OCI-LY3 (cell line): ENCODE measurements around the gene SCD5.

Source experiments
- H2AFZ ChIP-seq: fragments of 200-600, 300-600 bp; shearing (Covaris generic); 2 replicates; pipeline ENCODE4 v1.6.0; 2014; ENCODE audit warnings: antibody characterized with exemption, low read depth, low read length
- H3K27ac ChIP-seq: fragments of 200-600, 300-600 bp; sonication (generic); 2 replicates; pipeline ENCODE4 v1.5.1; 2014; ENCODE audit warnings: mild to moderate bottlenecking, low read length, moderate library complexity, mixed read lengths
- H3K27me3 ChIP-seq: fragments of 200-600, 300-600 bp; sonication (generic); 2 replicates; pipeline ENCODE4 v1.6.1; 2014; ENCODE audit warnings: low read depth, low read length, mixed read lengths
- H3K36me3 ChIP-seq: fragments of 200-600, 300-600 bp; sonication (generic); replicated peaks from 2 replicates; pipeline ENCODE3; 2014; ENCODE audit warnings: low read depth, low read length, mixed read lengths
- H3K4me1 ChIP-seq: fragments of 300-600, 200-600 bp; sonication (generic); 2 replicates; pipeline ENCODE4 v1.6.1; 2014; ENCODE audit warnings: low read length, mixed read lengths
- H3K4me2 ChIP-seq: fragments of 200-600, 300-600 bp; sonication (generic); 2 replicates; pipeline ENCODE4 v1.6.1; 2014; ENCODE audit warnings: low read length, mixed read lengths
- H3K4me3 ChIP-seq: fragments of 300-600, 200-600 bp; sonication (generic); 2 replicates; pipeline ENCODE4 v1.5.1; 2014; ENCODE audit warnings: antibody characterized with exemption, mild to moderate bottlenecking, low read length, moderate library complexity
- H3K79me2 ChIP-seq: fragments of 300-600, 200-600 bp; shearing (Covaris generic); 2 replicates; pipeline ENCODE4 v1.6.1; 2014; ENCODE audit warnings: mild to moderate bottlenecking, low read length, mixed read lengths
- H3K9ac ChIP-seq: fragments of 300-600, 200-600 bp; shearing (Covaris generic); 2 replicates; pipeline ENCODE4 v1.6.0; 2014; ENCODE audit warnings: mild to moderate bottlenecking, low read length, moderate library complexity
- H3K9me3 ChIP-seq: fragments of 200-600, 300-600 bp; shearing (Covaris generic); 2 replicates; pipeline ENCODE4 v1.6.1; 2014; ENCODE audit warnings: low read length, mixed read lengths; ENCODE audit not compliant: insufficient read depth
- H4K20me1 ChIP-seq: fragments of 200-600, 300-600 bp; sonication (generic); 2 replicates; pipeline ENCODE4 v1.6.1; 2016; ENCODE audit warnings: low read length, mixed read lengths; ENCODE audit not compliant: insufficient read depth
- CTCF ChIP-seq: fragments of 200-600, 300-600 bp; sonication (generic); IDR thresholded peaks from 2 replicates; pipeline ENCODE4 v1.5.1; 2014; ENCODE audit warnings: antibody characterized with exemption, low read length, low read depth
- EZH2phosphoT487 ChIP-seq: fragments of 200-600 bp; shearing (Covaris generic); IDR thresholded peaks from 2 replicates; pipeline ENCODE4 v1.6.1; 2018; ENCODE audit warnings: antibody characterized with exemption, mixed run types, low read depth

Gene SCD5

DNA sequence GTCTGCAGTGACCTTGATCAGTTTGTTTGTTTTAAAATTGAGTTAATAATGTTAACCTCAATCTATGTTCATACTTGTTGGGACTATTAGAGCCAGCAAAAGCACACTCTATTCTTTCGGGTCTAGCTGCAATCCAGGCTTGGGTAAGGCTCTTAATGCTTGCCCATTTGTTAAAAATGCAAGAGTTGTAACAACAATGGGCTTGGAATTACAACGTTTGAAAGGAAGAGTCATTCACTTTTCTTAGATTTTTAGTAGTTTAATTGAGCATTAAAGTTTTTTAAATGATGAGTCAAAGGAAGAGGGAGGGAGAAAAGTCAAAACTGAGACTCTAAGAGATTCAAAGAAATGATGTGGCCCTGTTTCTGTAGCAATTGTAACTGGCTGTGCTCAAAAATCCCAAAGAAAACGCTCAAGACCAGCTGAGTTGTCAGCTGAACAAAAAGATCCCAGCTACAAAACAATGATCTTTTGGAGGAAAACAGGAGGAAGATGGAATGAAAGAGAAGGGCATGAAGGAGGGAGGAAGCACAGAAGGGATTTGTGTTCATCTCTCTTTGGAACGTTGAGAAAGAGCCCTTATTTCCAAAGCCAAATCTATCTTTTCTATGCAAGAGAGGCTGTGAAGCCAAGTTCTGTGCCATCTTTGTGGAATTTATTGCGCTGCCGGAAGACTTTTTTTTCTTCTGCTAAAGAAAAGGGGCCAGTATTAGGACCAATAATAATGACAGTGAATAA, 5.5 kb downstream of the SCD5 start:
- Histone ChIP-seq H3K27me3 (no peaks in the 10 kb centered on the region), H3K4me2 (no peak overlapping the region), H2AFZ (no peak overlapping the region), H3K4me1 (no peaks in the 10 kb centered on the region), H3K27ac (no peak overlapping the region), H4K20me1 (no peaks in the 10 kb centered on the region), H3K9me3 (no peaks in the 10 kb centered on the region), H3K9ac (no peak overlapping the region), H3K36me3 (no peaks in the 10 kb centered on the region), H3K79me2 (no peaks in the 10 kb centered on the region), H3K4me3 (no peak overlapping the region)
- TF ChIP-seq EZH2phosphoT487 (no peak), CTCF (no peak)

DNA sequence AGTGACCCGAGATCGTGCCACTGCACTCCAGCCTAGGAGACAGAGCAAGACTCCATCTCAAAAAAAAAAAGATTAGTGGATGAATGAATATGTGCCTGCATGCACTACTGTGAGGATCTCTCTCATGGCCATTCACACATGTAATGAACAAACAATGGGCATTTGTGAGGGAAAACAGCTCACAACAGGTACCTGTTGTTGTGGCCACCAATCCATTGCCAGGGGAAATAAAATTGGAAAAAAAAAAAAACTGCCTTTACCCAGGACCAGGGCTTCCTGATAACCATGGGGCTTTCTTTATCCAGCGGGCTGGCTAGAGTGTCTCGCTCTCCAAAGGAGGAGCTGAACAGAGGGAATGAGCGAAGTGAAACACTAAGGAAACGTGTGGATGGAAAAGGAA, 7.4 kb downstream of the SCD5 start:
- no peak for TF ChIP-seq CTCF
- no peak for TF ChIP-seq EZH2phosphoT487
- Histone ChIP-seq H3K4me1 (no peaks in the 10 kb centered on the region), H3K4me2 (no peak overlapping the region), H3K27me3 (no peaks in the 10 kb centered on the region), H2AFZ (no peak overlapping the region), H3K4me3 (no peak overlapping the region), H3K9me3 (no peaks in the 10 kb centered on the region), H4K20me1 (no peaks in the 10 kb centered on the region), H3K36me3 (no peaks in the 10 kb centered on the region), H3K9ac (no peak overlapping the region), H3K79me2 (no peaks in the 10 kb centered on the region), H3K27ac (no peak overlapping the region)

DNA sequence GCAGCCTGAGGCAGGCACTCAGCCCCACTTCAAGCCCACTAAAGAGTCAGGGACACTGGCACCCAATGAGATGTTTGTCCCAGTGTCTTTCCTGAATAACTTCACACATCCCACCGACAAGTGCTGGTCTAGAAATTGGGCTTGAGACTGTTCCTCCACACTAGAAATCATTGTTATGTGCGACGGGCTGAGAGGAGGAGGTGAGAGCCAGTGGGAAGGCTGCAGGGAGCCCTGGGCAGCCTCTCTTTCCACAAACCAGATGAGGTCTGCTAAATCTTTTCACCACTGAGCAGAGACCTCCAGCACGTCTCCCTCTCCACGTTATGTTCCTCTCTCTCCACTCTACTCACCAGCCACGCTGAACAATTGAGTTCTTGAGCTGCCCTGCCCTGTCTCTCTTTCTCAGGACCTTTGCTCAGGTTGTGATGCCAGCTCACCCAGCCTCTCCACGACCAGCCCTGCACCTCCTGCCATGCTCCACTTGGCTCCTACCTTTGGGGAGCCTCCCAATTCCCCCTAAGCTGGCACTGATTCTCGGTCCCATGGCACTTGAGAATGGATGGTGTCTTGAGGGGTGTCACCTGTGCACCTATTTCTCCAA, 8.4 kb downstream of the SCD5 start:
- Histone ChIP-seq H3K36me3 (no peaks in the 10 kb centered on the region), H3K4me3 (no peak overlapping the region), H3K9me3 (no peaks in the 10 kb centered on the region), H3K79me2 (no peaks in the 10 kb centered on the region), H3K4me1 (no peaks in the 10 kb centered on the region), H3K27ac (no peak overlapping the region), H3K9ac (no peak overlapping the region), H3K27me3 (peaks cover under 1% of the 10 kb centered on the region), H3K4me2 (no peak overlapping the region), H2AFZ (no peak overlapping the region), H4K20me1 (no peaks in the 10 kb centered on the region)
- TF ChIP-seq EZH2phosphoT487 (no peak), CTCF (no peak)

GRCh38 chr4:82789025-82789776, 9.4 kb downstream of the SCD5 start:
- no peak overlapping the region for H3K27ac ChIP-seq
- no peaks in the 10 kb centered on the region for H4K20me1 ChIP-seq
- H3K9me3 ChIP-seq, result no peaks in the 10 kb centered on the region
- no peaks in the 10 kb centered on the region for H3K4me1 ChIP-seq
- peaks cover 7% of the 10 kb centered on the region for H3K27me3 ChIP-seq
- H3K36me3 ChIP-seq, result no peaks in the 10 kb centered on the region
- TF ChIP-seq EZH2phosphoT487, result no peak
- no peak for TF ChIP-seq CTCF
- no peaks in the 10 kb centered on the region for H3K79me2 ChIP-seq
- H3K9ac ChIP-seq, result no peak overlapping the region
- no peak overlapping the region for H2AFZ ChIP-seq
- H3K4me3 ChIP-seq, result no peak overlapping the region
- no peak overlapping the region for H3K4me2 ChIP-seq
